ENCODE data around the gene EMILIN1. TPM values are rescaled to one million over a fixed set of nuclear protein-coding genes. Genes with fewer than 3 reads are reported as not detected.

The EMILIN1 gene
- total RNA-seq, 2 experiments from 2014 or later = 0.61 to 0.63 TPM

DNA sequence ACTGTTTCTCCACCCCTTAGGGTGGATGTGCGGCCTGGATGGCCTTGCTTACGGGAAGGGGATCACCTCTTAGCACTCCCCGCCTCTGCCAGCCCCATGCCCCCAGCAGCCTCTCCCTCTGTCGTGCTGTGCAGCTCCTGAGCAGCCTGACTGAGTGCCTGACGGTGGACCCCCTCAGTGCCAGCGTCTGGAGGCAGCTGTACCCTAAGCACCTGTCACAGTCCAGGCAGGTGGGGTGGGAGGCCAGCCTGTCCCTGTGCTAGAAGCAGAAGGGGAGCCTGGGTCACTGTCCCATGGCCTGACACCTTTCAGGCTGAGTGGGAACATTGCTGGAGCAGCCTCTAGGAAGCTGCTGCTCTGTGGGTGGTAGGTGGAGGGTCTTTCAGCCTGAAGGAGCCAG is 40.4 kb upstream of the EMILIN1 start:
- ChIA-PET CTCF (interaction anchor here (1.1 to 1.5 kb wide), 3 partner anchors 12 to 79 kb away, joined by 3 to 7 read pairs (median 5); partner anchors contain the start of gene OST4), POLR2A (no interaction called here)
- Mint-ChIP-seq H3K36me3 (ENCODE audit: low read depth) (peaks cover 47% of the 10 kb centered on the region), H3K4me3 (no peak overlapping the region), H3K9me3 (no peaks in the 10 kb centered on the region), H3K27me3 (no peaks in the 10 kb centered on the region), H3K27ac (no peak overlapping the region), H3K4me1 (ENCODE audit: low read depth) (peaks cover 15% of the 10 kb centered on the region)
- intact Hi-C loops (cut with micrococcal nuclease) = no loop called here
- TF ChIP-seq, protein P1, sequence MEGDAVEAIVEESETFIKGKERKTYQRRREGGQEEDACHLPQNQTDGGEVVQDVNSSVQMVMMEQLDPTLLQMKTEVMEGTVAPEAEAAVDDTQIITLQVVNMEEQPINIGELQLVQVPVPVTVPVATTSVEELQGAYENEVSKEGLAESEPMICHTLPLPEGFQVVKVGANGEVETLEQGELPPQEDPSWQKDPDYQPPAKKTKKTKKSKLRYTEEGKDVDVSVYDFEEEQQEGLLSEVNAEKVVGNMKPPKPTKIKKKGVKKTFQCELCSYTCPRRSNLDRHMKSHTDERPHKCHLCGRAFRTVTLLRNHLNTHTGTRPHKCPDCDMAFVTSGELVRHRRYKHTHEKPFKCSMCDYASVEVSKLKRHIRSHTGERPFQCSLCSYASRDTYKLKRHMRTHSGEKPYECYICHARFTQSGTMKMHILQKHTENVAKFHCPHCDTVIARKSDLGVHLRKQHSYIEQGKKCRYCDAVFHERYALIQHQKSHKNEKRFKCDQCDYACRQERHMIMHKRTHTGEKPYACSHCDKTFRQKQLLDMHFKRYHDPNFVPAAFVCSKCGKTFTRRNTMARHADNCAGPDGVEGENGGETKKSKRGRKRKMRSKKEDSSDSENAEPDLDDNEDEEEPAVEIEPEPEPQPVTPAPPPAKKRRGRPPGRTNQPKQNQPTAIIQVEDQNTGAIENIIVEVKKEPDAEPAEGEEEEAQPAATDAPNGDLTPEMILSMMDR (IDR thresholded peaks at IDR 0.05) = no peak
- DNase-seq = no peak
- no peak for ATAC-seq

GRCh38 chr2:27038631-27039339 is 39.6 kb upstream of the EMILIN1 start:
- Mint-ChIP-seq H3K27ac (no peak overlapping the region), H3K9me3 (no peaks in the 10 kb centered on the region), H3K36me3 (ENCODE audit: low read depth) (peaks cover 42% of the 10 kb centered on the region), H3K4me3 (no peak overlapping the region), H3K4me1 (ENCODE audit: low read depth) (peaks cover 10% of the 10 kb centered on the region), H3K27me3 (no peaks in the 10 kb centered on the region)
- ChIA-PET POLR2A (interaction anchor here (1.2 to 3.4 kb wide), 3 partner anchors 12 to 21 kb away, joined by 3 to 26 read pairs (median 4); partner anchors contain the start of gene AGBL5), CTCF (interaction anchor here (1.5 to 1.9 kb wide), 2 partner anchors 11 to 22 kb away, joined by 5 to 7 read pairs; no protein-coding TSS in a partner anchor)
- DNase-seq (no peak), ATAC-seq (no peak)
- intact Hi-C loops (cut with micrococcal nuclease) = no loop called here
- TF ChIP-seq, protein P1 (IDR thresholded peaks at IDR 0.05) = no peak

- TF ChIP-seq, protein P1 (IDR thresholded peaks at IDR 0.05) = no peak
- DNase-seq = no peak
- no peaks in the 10 kb centered on the region for H3K9me3 Mint-ChIP-seq
- H3K27me3 Mint-ChIP-seq = no peaks in the 10 kb centered on the region
- H3K4me1 Mint-ChIP-seq (ENCODE audit: low read depth) = peaks cover 5% of the 10 kb centered on the region
- ATAC-seq = no peak
- intact Hi-C loops (cut with micrococcal nuclease) = no loop called here
- H3K27ac Mint-ChIP-seq = no peak overlapping the region
- H3K36me3 Mint-ChIP-seq (ENCODE audit: low read depth) = peaks cover 37% of the 10 kb centered on the region
- POLR2A ChIA-PET = interaction anchor here (1.2 to 3.4 kb wide), 4 partner anchors 11 to 80 kb away, joined by 3 to 26 read pairs (median 4); partner anchors contain the start of gene AGBL5
- no peak overlapping the region for H3K4me3 Mint-ChIP-seq
- CTCF ChIA-PET = interaction anchor here (0.6 to 1.9 kb wide), 3 partner anchors 10 to 264 kb away, joined by 3 to 5 read pairs (median 3); no protein-coding TSS in a partner anchor
Measured at GRCh38 chr2:27039426-27039825, 39.0 kb upstream of the EMILIN1 start.

DNA sequence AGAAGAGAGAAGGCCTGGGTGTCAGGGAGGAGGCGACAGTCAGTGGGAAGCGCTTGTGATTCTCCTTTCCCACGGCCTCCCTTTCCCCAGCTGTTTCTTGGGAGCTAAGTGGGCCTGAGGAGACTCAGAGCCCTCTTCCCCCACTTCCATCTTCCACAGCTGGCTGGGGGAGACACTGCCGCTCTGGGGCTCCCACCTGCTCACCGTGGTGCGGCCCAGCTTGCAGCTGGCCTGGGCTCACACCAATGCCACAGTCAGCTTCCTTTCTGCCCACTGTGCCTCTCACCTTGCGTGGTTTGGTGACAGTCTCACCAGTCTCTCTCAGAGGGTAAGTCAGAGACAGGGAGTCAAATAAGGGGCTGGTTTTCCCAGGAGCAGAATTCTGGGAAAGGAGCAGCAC is 38.5 kb upstream of the EMILIN1 start:
- H3K9me3 Mint-ChIP-seq = no peaks in the 10 kb centered on the region
- H3K27ac Mint-ChIP-seq = no peak overlapping the region
- H3K36me3 Mint-ChIP-seq (ENCODE audit: low read depth) = peaks cover 39% of the 10 kb centered on the region
- DNase-seq (no peak), ATAC-seq (no peak)
- CTCF ChIA-PET = interaction anchor here (0.6 to 1.9 kb wide), 3 partner anchors 10 to 263 kb away, joined by 3 to 5 read pairs (median 3); no protein-coding TSS in a partner anchor
- peaks cover 2% of the 10 kb centered on the region for H3K4me1 Mint-ChIP-seq (ENCODE audit: low read depth)
- H3K27me3 Mint-ChIP-seq = no peaks in the 10 kb centered on the region
- intact Hi-C loops (cut with micrococcal nuclease) = no loop called here
- TF ChIP-seq, protein P1 (IDR thresholded peaks at IDR 0.05) = no peak
- H3K4me3 Mint-ChIP-seq = no peak overlapping the region
- POLR2A ChIA-PET = interaction anchor here (1.2 to 3.4 kb wide), 4 partner anchors 10 to 81 kb away, joined by 3 to 26 read pairs (median 4); partner anchors contain the start of gene AGBL5

DNA sequence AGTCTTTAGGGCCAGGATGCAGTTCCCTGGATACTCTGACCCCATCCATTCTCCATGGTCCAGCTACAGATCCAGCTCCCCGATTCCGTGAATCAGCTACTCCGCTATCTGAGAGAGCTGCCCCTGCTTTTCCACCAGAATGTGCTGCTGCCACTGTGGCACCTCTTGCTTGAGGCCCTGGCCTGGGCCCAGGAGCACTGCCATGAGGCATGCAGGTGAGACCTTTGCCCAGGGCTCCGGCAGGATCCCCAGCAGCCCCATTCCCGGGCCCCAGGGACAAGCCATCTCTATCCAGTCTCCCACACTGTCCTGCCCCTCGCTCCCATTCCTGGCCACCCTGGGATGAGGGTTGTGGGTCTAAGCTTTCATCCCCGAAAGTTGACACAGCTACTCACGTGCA is 38.1 kb upstream of the EMILIN1 start:
- ATAC-seq (no peak), DNase-seq (no peak)
- Mint-ChIP-seq H3K4me3 (no peak overlapping the region), H3K27me3 (no peaks in the 10 kb centered on the region), H3K36me3 (ENCODE audit: low read depth) (peaks cover 35% of the 10 kb centered on the region), H3K4me1 (ENCODE audit: low read depth) (no peaks in the 10 kb centered on the region), H3K9me3 (no peaks in the 10 kb centered on the region), H3K27ac (no peak overlapping the region)
- intact Hi-C loops (cut with micrococcal nuclease) = no loop called here
- POLR2A ChIA-PET = interaction anchor here (1.2 to 3.4 kb wide), 4 partner anchors 10 to 81 kb away, joined by 3 to 26 read pairs (median 4); partner anchors contain the start of gene AGBL5
- TF ChIP-seq, protein P1 (IDR thresholded peaks at IDR 0.05) = no peak
- CTCF ChIA-PET = interaction anchor here (0.6 to 1.9 kb wide), 2 partner anchors 23 to 263 kb away, joined by 3 to 5 read pairs; no protein-coding TSS in a partner anchor

Measured in activated CD8-positive, alpha-beta T cell treated with anti-CD3 and anti-CD28 coated beads for 36 hours (primary cell).